A673 (cell line): Measurements from ENCODE around the gene PIGQ. TPM values are rescaled to one million over a fixed set of nuclear protein-coding genes. Genes with fewer than 3 reads are reported as not detected.

Experiments used
- BruUV-seq: library from RNA; stranded (reverse); fragments of 400-500 nt; replicated peaks from 2 replicates; lab custom pipeline; 2021; lab: Mats Ljungman, UMichigan
- CTCF ChIA-PET: fragments of 300-600 bp; sonication (Branson Sonifier 250); formaldehyde crosslinking; loops from one replicate; lab custom pipeline; 2022; ENCODE audit warnings: antibody characterized with exemption; lab: Charles Lee
- POLR2A ChIA-PET: fragments of 300-600 bp; sonication (Branson Sonifier 250); formaldehyde crosslinking; loops from one replicate; lab custom pipeline; 2022; ENCODE audit warnings: antibody characterized with exemption; ENCODE audit not compliant: low non-redundant PET; lab: Charles Lee
- DNase-seq: peaks from one replicate; pipeline ENCODE4 v3.0.0-alpha.2; 2015; ENCODE audit warnings: low spot score
- H3K27ac ChIP-seq: fragments of 200-600 bp; sonication (generic); 2 replicates; pipeline ENCODE4 v1.5.1; 2016; ENCODE audit warnings: mixed run types, low read depth, mild to moderate bottlenecking, mixed read lengths, antibody characterized with exemption, low read length; ENCODE audit not compliant: poor library complexity, severe bottlenecking
- H3K27me3 ChIP-seq: fragments of 200-600 bp; sonication (generic); replicated peaks from 2 replicates; pipeline ENCODE4 v1.6.1; 2017; ENCODE audit warnings: mixed run types, low read depth, mild to moderate bottlenecking, mixed read lengths, antibody characterized with exemption, low read length; ENCODE audit not compliant: insufficient read depth, poor library complexity
- H3K36me3 ChIP-seq: fragments of 200-600 bp; sonication (generic); 2 replicates; pipeline ENCODE4 v1.6.1; 2016; ENCODE audit warnings: mixed run types, mild to moderate bottlenecking, mixed read lengths, antibody characterized with exemption, low read length; ENCODE audit not compliant: insufficient read depth, poor library complexity, severe bottlenecking
- H3K4me1 ChIP-seq: fragments of 200-600 bp; sonication (generic); 2 replicates; pipeline ENCODE4 v1.6.1; 2017; ENCODE audit warnings: mixed run types, mild to moderate bottlenecking, mixed read lengths, antibody characterized with exemption, low read length; ENCODE audit not compliant: insufficient read depth, poor library complexity, severe bottlenecking
- H3K4me3 ChIP-seq: fragments of 200-600 bp; sonication (generic); 2 replicates; pipeline ENCODE4 v1.5.1; 2016; ENCODE audit warnings: low read depth, mixed run types, mild to moderate bottlenecking, mixed read lengths, low read length; ENCODE audit not compliant: poor library complexity, severe bottlenecking
- H3K9me3 ChIP-seq: fragments of 200-600 bp; sonication (generic); 2 replicates; pipeline ENCODE4 v1.6.1; 2016; ENCODE audit warnings: mixed run types, low read depth, mild to moderate bottlenecking, mixed read lengths, antibody characterized with exemption, low read length; ENCODE audit not compliant: poor library complexity, severe bottlenecking
- EZH2 ChIP-seq: fragments of 200-600 bp; sonication (generic); IDR thresholded peaks from 2 replicates; pipeline ENCODE4 v1.6.1; 2017; ENCODE audit warnings: borderline replicate concordance, low read depth, mild to moderate bottlenecking, mixed read lengths, antibody characterized with exemption, low read length; ENCODE audit not compliant: poor library complexity, severe bottlenecking
- intact Hi-C: fragments of 100-400 bp; cut with micrococcal nuclease; formaldehyde crosslinking; loops from one replicate; pipeline ENCODE4 v1.10.0; 2022; ENCODE audit not compliant: unreplicated experiment
- total RNA-seq: library from RNA; stranded (reverse); gene quantifications from 2 replicates; pipeline ENCODE4 v1.2.3, GENCODE V29; 2021
- TF ChIP-seq, protein P1 (sequence below): fragments of 300-800, 200-600 bp; sonication (generic); conservative IDR thresholded peaks from 2 replicates; pipeline ENCODE4 v1.5.1; 2017; ENCODE audit warnings: low read depth, mild to moderate bottlenecking, antibody characterized with exemption, low read length, moderate library complexity, mixed read lengths

PIGQ gene
- total RNA-seq, 1 experiment from 2014 or later, result 59.4 TPM

DNA sequence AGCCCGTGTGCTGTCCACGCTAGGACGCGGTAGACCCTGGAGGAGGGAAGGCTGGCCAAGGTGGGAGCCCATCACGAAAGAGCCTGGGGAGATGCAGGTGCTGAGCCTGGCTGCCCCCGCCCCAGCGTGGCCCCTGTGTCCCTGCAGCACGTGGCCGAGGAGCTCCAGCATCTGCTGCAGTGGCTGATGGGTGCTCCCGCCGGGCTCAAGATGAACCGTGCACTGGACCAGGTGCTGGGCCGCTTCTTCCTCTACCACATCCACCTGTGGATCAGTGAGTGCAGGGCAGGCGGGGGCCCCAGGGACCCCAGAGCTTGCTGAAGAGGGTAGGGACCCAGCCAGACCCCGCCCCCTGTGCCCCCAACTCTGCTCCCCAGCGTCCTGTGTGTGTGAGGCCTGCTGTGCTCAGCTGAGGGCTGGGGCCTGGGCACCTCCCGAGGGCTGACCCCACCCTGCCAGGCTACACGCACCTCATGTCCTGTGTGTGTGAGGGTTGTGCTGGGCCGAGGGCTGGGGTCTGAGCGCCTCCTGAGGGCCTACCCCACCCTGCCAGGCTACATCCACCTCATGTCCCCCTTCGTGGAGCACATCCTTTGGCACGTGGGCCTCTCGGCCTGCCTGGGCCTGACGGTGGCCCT is 8.6 kb downstream of the PIGQ start:
- TF ChIP-seq EZH2, result no peak
- ChIA-PET CTCF (interaction anchor here (0.6 kb wide), 1 partner anchor 31 kb away, joined by 4 read pairs; no protein-coding TSS in a partner anchor), POLR2A (no interaction called here)
- H3K4me3 ChIP-seq, result no peak overlapping the region
- DNase-seq, result no peak
- no peaks in the 10 kb centered on the region for H3K36me3 ChIP-seq
- BruUV-seq, result no TSS peak
- H3K4me1 ChIP-seq, result no peaks in the 10 kb centered on the region
- intact Hi-C loops, result no loop called here
- H3K27ac ChIP-seq, result no peak overlapping the region
- H3K27me3 ChIP-seq, result no peaks in the 10 kb centered on the region
- no peaks in the 10 kb centered on the region for H3K9me3 ChIP-seq

DNA sequence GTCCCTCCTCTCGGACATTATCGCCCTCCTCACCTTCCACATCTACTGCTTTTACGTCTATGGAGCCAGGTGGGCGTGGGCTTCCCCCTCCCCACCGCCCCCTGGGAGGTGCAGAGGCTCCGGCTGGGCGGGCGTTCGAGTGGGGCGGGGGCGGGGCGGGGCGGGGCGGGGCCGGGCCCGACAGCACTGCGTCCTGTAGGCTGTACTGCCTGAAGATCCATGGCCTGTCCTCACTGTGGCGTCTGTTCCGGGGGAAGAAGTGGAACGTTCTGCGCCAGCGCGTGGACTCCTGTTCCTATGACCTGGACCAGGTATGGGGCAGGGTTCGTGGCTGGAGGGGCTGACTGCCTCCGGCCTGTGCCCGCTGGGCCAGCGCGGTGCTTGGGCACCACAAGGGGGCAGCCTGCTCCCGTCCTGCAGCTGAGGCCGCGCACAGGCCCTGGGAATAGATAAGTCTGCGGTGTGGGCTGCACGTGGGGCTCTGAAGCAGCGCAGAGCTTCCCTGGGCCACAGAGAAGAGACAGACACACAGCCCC is 9.2 kb downstream of the PIGQ start:
- H3K27me3 ChIP-seq, result no peaks in the 10 kb centered on the region
- no TSS peak for BruUV-seq
- ChIA-PET POLR2A (no interaction called here), CTCF (interaction anchor here (0.6 kb wide), 1 partner anchor 30 kb away, joined by 4 read pairs; no protein-coding TSS in a partner anchor)
- TF ChIP-seq, protein P1, sequence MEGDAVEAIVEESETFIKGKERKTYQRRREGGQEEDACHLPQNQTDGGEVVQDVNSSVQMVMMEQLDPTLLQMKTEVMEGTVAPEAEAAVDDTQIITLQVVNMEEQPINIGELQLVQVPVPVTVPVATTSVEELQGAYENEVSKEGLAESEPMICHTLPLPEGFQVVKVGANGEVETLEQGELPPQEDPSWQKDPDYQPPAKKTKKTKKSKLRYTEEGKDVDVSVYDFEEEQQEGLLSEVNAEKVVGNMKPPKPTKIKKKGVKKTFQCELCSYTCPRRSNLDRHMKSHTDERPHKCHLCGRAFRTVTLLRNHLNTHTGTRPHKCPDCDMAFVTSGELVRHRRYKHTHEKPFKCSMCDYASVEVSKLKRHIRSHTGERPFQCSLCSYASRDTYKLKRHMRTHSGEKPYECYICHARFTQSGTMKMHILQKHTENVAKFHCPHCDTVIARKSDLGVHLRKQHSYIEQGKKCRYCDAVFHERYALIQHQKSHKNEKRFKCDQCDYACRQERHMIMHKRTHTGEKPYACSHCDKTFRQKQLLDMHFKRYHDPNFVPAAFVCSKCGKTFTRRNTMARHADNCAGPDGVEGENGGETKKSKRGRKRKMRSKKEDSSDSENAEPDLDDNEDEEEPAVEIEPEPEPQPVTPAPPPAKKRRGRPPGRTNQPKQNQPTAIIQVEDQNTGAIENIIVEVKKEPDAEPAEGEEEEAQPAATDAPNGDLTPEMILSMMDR, result peak; percentile 68
- no peak for TF ChIP-seq EZH2
- peak; percentile 68 for DNase-seq
- H3K36me3 ChIP-seq, result no peaks in the 10 kb centered on the region
- H3K27ac ChIP-seq, result no peak overlapping the region
- peaks cover 2% of the 10 kb centered on the region for H3K4me1 ChIP-seq
- intact Hi-C loops, result no loop called here
- no peaks in the 10 kb centered on the region for H3K9me3 ChIP-seq
- H3K4me3 ChIP-seq, result no peak overlapping the region

DNA sequence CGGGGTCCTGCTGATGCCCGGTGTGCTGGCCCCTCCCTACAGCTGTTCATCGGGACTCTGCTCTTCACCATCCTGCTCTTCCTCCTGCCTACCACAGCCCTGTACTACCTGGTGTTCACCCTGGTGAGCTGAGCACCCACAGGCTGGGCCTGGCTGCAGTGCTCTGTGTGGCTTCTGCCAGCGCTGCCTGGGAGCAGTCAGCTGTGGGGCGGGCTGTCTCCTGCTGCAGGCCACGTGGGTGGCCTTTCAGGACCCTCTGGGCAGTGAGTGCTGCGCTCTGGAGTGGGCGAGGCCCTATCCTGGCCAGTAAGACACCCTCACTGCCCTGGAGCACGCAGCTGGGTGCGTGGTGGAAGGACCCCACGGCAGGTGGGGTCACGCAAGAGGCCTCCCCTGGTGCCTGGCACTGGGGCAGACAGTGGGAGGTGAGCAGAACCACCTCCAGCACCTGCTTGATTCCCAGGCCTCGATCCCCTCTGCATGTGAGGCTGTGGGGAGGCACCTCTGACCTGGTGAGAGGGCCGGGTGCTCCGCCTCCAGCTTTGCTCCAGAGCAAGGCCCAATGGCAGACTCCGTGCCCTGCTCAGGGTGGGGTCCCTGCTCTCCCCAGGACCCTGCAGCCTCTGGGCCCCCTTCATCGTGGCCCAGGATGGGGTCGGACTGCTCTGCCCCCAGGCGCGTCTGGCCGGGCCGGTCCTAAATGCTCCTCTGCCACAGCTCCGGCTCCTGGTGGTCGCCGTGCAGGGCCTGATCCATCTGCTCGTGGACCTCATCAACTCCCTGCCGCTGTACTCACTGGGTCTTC is 10.6 kb downstream of the PIGQ start:
- Histone ChIP-seq H3K27me3 (no peaks in the 10 kb centered on the region), H3K36me3 (no peaks in the 10 kb centered on the region), H3K4me1 (peaks cover 7% of the 10 kb centered on the region), H3K27ac (no peak overlapping the region), H3K4me3 (no peak overlapping the region), H3K9me3 (no peaks in the 10 kb centered on the region)
- intact Hi-C loops, result no loop called here
- no TSS peak for BruUV-seq
- no peak for DNase-seq
- CTCF ChIA-PET, result interaction anchor here (0.6 to 1.0 kb wide), 2 partner anchors 8 to 228 kb away, joined by 3 read pairs; no protein-coding TSS in a partner anchor
- TF ChIP-seq EZH2, result no peak
- TF ChIP-seq, protein P1, result no peak
- POLR2A ChIA-PET, result no interaction called here
